Thoracic aorta (tissue), 2 donors: ENCODE data around the gene CARD14. TPM values are rescaled to one million over a fixed set of nuclear protein-coding genes. Genes with fewer than 3 reads are reported as not detected.

Experiments
- ATAC-seq: fragments of 150-250 bp; one replicate; pipeline ENCODE4 v1.8.0; 2017; ENCODE audit warnings: low read depth; ENCODE audit not compliant: insufficient number of reproducible peaks, low FRiP score
- DNase-seq: peaks from one replicate; pipeline ENCODE4 v3.0.0-alpha.2; 2020; ENCODE audit warnings: low spot score
- H3K27ac ChIP-seq, 2 donors: fragments of 200-600 bp; sonication (generic); 1 replicate in 1 of 2; 2 replicates in 1 of 2; pipeline ENCODE4 v1.5.1; 2016; ENCODE audit warnings: mild to moderate bottlenecking in 2 of 2, moderate library complexity in 2 of 2
- H3K27me3 ChIP-seq: fragments of 200-600 bp; sonication (generic); replicated peaks from 2 replicates; pipeline ENCODE4 v1.6.0; 2016; ENCODE audit warnings: mild to moderate bottlenecking; ENCODE audit not compliant: insufficient read depth
- H3K36me3 ChIP-seq: fragments of 200-600 bp; sonication (generic); one replicate; pipeline ENCODE4 v1.5.1; 2016
- H3K4me1 ChIP-seq, 2 donors: fragments of 200-600 bp; sonication (generic); 1 replicate in 1 of 2; 2 replicates in 1 of 2; pipeline versions ENCODE4 v1.5.1 to v1.6.0; 2016; ENCODE audit warnings: low read depth in 2 of 2, mild to moderate bottlenecking in 1 of 2; ENCODE audit not compliant: control insufficient read depth in 1 of 2
- H3K4me3 ChIP-seq: fragments of 200-600 bp; sonication (generic); 2 replicates; pipeline ENCODE4 v1.5.1; 2016; ENCODE audit warnings: mild to moderate bottlenecking
- H3K9me3 ChIP-seq: fragments of 200-600 bp; sonication (generic); 2 replicates; pipeline ENCODE4 v1.5.1; 2016
- CTCF ChIP-seq: fragments of 200-600 bp; sonication (generic); IDR thresholded peaks from one replicate; pipeline ENCODE4 v1.5.1; 2019; ENCODE audit warnings: antibody characterized with exemption
- total RNA-seq, 2 donors: library from RNA; depleted of rRNA; stranded (reverse); fragments of >200 nt; gene quantifications; one replicate each; pipeline versions ENCODE4 v1.1.0 to v1.2.3, GENCODE V29; 2016

The CARD14 gene
- total RNA-seq, 2 donors from 2014 or later = not detected

GRCh38 chr17:80248001-80248893, 78.4 kb downstream of the CARD14 start:
- peaks cover 37% of the 10 kb centered on the region for H3K36me3 ChIP-seq
- no peak overlapping the region for H3K27ac ChIP-seq
- H3K9me3 ChIP-seq = no peaks in the 10 kb centered on the region
- ATAC-seq (no peak), DNase-seq (no peak)
- no peaks in the 10 kb centered on the region for H3K27me3 ChIP-seq
- TF ChIP-seq CTCF = no peak
- H3K4me1 ChIP-seq = no peaks in the 10 kb centered on the region
- no peak overlapping the region for H3K4me3 ChIP-seq

DNA sequence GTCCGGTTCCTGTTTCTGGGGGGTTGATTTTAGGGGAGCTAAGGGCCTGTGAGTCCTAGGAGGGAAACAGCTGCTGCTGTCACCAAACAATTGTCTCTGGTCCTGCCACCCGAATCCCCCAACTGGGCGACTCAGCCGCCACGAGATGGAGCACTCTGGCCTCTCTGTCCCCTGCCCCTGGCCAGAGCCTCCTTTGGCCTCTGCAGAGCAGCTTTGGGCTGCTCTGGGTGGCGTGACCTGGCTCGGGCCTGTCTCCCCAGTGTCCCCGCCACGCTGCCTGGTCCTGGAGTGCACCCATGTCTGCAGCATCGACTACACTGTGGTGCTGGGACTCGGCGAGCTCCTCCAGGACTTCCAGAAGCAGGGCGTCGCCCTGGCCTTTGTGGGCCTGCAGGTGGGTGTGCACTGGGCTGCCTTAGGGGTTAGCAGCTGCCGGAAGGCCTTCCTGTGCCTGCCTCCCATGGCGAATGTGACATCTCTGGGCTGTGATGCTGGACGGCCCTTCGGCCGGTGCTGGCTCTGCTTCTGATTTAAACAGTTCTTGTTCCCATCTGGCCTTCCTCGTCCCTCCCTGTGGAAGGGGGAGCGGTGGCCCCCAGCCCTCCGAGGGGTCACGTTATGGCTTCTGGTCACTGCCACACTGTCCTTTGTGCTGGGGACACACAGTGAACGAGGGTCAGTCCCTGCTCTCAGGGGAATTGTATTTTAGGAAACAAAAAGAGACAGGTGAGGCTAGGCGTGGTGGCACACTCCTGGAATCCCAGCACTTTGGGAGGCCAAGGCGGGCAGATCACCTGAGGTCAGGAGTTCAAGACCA, 79.3 kb downstream of the CARD14 start:
- TF ChIP-seq CTCF = no peak
- Histone ChIP-seq H3K27ac (no peak overlapping the region), H3K9me3 (no peaks in the 10 kb centered on the region), H3K4me3 (no peak overlapping the region), H3K36me3 (peaks cover 29% of the 10 kb centered on the region), H3K27me3 (no peaks in the 10 kb centered on the region), H3K4me1 (peaks cover 0 to 4% of the 10 kb centered on the region in 2 donors)
- no peak for DNase-seq
- ATAC-seq = no peak

DNA sequence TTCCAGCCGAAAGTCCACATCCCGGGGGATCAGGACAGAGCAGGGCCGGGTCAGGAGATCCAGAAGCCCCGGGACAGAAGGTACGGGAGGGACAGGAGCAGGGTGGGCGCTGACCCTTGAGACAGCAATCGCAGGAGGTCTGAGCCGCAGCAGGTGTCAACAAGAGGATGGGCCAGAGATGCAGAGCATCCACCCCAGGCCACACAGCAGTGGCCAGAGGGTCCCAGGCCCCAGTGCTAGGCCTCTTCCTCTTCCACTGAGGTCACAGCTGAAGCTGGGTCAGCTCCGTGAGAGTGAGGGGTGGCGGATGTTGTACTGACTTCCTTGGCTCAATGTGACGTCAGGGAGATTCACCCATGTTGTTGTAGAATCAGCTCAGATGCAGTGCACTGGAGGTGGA, 82.1 kb downstream of the CARD14 start:
- no peak for TF ChIP-seq CTCF
- DNase-seq (no peak), ATAC-seq (no peak)
- no peak overlapping the region for H3K27ac ChIP-seq
- no peaks in the 10 kb centered on the region for H3K9me3 ChIP-seq
- no peak overlapping the region for H3K4me3 ChIP-seq
- peaks cover 15 to 18% of the 10 kb centered on the region in 2 donors for H3K4me1 ChIP-seq
- peaks cover 12% of the 10 kb centered on the region for H3K36me3 ChIP-seq
- H3K27me3 ChIP-seq = no peaks in the 10 kb centered on the region

- peaks cover 15 to 18% of the 10 kb centered on the region in 2 donors for H3K4me1 ChIP-seq
- peaks cover 12% of the 10 kb centered on the region for H3K36me3 ChIP-seq
- no peak for TF ChIP-seq CTCF
- no peaks in the 10 kb centered on the region for H3K27me3 ChIP-seq
- ATAC-seq (no peak), DNase-seq (no peak)
- no peaks in the 10 kb centered on the region for H3K9me3 ChIP-seq
- H3K4me3 ChIP-seq = no peak overlapping the region
- H3K27ac ChIP-seq = no peak overlapping the region
Measured at GRCh38 chr17:80252871-80253270, 83.0 kb downstream of the CARD14 start.
